Measurements from ENCODE around the gene PARP14. TPM values are rescaled to one million over a fixed set of nuclear protein-coding genes. Genes with fewer than 3 reads are reported as not detected.
"Not testable (repeated sequence)": the region's sequence is repeated elsewhere in the genome, so short reads cannot be mapped to it uniquely, and the experiment has no call there.

Gene PARP14
- total RNA-seq, 1 experiment from 2014 or later, result 33.3 TPM

- BruUV-seq (replicated peaks), result not testable (repeated sequence)
Observed at GRCh38 chr3:122658336-122658735, 22.3 kb upstream of the PARP14 start.

GRCh38 chr3:122660297-122660974 is 20.2 kb upstream of the PARP14 start:
- Histone ChIP-seq H2AFZ (no peak overlapping the region), H3K27ac (no peak overlapping the region), H3K9me2 (ENCODE audit: insufficient read depth) (no peaks in the 10 kb centered on the region), H3K27me3 (ENCODE audit: insufficient read depth, low read depth) (no peaks in the 10 kb centered on the region), H4K20me1 (ENCODE audit: insufficient read depth) (no peaks in the 10 kb centered on the region), H3K4me2 (no peak overlapping the region), H3K4me1 (replicated peaks; ENCODE audit: insufficient read depth) (no peaks in the 10 kb centered on the region), H3K79me2 (ENCODE audit: low read depth) (no peaks in the 10 kb centered on the region), H3K4me3 (no peak overlapping the region), H3F3A (ENCODE audit: insufficient read depth, low read depth) (no peaks in the 10 kb centered on the region), H3K9me3 (ENCODE audit: insufficient read depth, low read depth) (no peaks in the 10 kb centered on the region), H3K36me3 (ENCODE audit: low read depth) (no peaks in the 10 kb centered on the region)
- TF ChIP-seq EZH2 (IDR thresholded peaks at IDR 0.05; ENCODE audit: low read depth) (no peak), CTCF (conservative IDR thresholded peaks at IDR 0.05) (no peak)
- no peak for DNase-seq
- POLR2A ChIA-PET (ENCODE audit: unreplicated experiment), result no interaction called here
- CTCF ChIA-PET, result no interaction called here
- intact Hi-C loops (cut with micrococcal nuclease; ENCODE audit: unreplicated experiment), result no loop called here
- no TSS peak for BruUV-seq (replicated peaks)

More at GRCh38 chr3:122658336-122658735, 22.3 kb upstream of the PARP14 start:
- H2AFZ ChIP-seq; H3K79me2 ChIP-seq (ENCODE audit: low read depth); H3K9me3 ChIP-seq (ENCODE audit: insufficient read depth, low read depth); H3K4me2 ChIP-seq; intact Hi-C loops (cut with micrococcal nuclease; ENCODE audit: unreplicated experiment); H3K4me1 ChIP-seq (replicated peaks; ENCODE audit: insufficient read depth); CTCF ChIA-PET; H3K27ac ChIP-seq; H3K27me3 ChIP-seq (ENCODE audit: insufficient read depth, low read depth); DNase-seq; POLR2A ChIA-PET (ENCODE audit: unreplicated experiment); H3K36me3 ChIP-seq (ENCODE audit: low read depth); H3K4me3 ChIP-seq; H3F3A ChIP-seq (ENCODE audit: insufficient read depth, low read depth); H4K20me1 ChIP-seq (ENCODE audit: insufficient read depth); H3K9me2 ChIP-seq (ENCODE audit: insufficient read depth): not testable (repeated sequence)

- DNase-seq, result no peak
Observed at GRCh38 chr3:122661633-122662032, 19.0 kb upstream of the PARP14 start.

More at GRCh38 chr3:122661633-122662032, 19.0 kb upstream of the PARP14 start:
- H3K27me3 ChIP-seq (ENCODE audit: insufficient read depth, low read depth), result no peaks in the 10 kb centered on the region
- H3K4me1 ChIP-seq (replicated peaks; ENCODE audit: insufficient read depth), result no peaks in the 10 kb centered on the region
- H3K4me2 ChIP-seq, result peak overlapping the region; percentile 16
- CTCF ChIA-PET, result no interaction called here
- no peak for TF ChIP-seq CTCF (conservative IDR thresholded peaks at IDR 0.05)
- no peak for TF ChIP-seq EZH2 (IDR thresholded peaks at IDR 0.05; ENCODE audit: low read depth)
- no peaks in the 10 kb centered on the region for H3F3A ChIP-seq (ENCODE audit: insufficient read depth, low read depth)
- POLR2A ChIA-PET (ENCODE audit: unreplicated experiment), result interaction anchor here (0.6 kb wide), 1 partner anchor 819 kb away, joined by 3 read pairs; no protein-coding TSS in a partner anchor
- no peaks in the 10 kb centered on the region for H3K9me3 ChIP-seq (ENCODE audit: insufficient read depth, low read depth)
- intact Hi-C loops (cut with micrococcal nuclease; ENCODE audit: unreplicated experiment), result no loop called here
- no peak overlapping the region for H3K4me3 ChIP-seq
- H3K79me2 ChIP-seq (ENCODE audit: low read depth), result no peaks in the 10 kb centered on the region
- H3K9me2 ChIP-seq (ENCODE audit: insufficient read depth), result no peaks in the 10 kb centered on the region
- no peaks in the 10 kb centered on the region for H3K36me3 ChIP-seq (ENCODE audit: low read depth)
- BruUV-seq (replicated peaks), result no TSS peak
- no peaks in the 10 kb centered on the region for H4K20me1 ChIP-seq (ENCODE audit: insufficient read depth)
- H2AFZ ChIP-seq, result no peak overlapping the region
- H3K27ac ChIP-seq, result no peak overlapping the region

Data from PC-9 (cell line).